ENCODE data around the gene CEACAM20. TPM values are rescaled to one million over a fixed set of nuclear protein-coding genes. Genes with fewer than 3 reads are reported as not detected.
A peak's percentile ranks its signal among the peaks of the same experiment; 100 is the strongest.
"Not testable (repeated sequence)": the region's sequence is repeated elsewhere in the genome, so short reads cannot be mapped to it uniquely, and the experiment has no call there.

Gene CEACAM20
- total RNA-seq, 3 donors from 2014 or later (not counting 1 experiment from before 2014, with no cell fraction given), result not detected

GRCh38 chr19:44476559-44477408 is 52.7 kb downstream of the CEACAM20 start:
- peaks cover 16 to 35% of the 10 kb centered on the region in 2 donors for H3K9me3 Mint-ChIP-seq
- Histone ChIP-seq H3K27me3 (ENCODE audit: control insufficient read depth, insufficient read depth, low read length) (no peaks in the 10 kb centered on the region), H3K4me1 (ENCODE audit: control insufficient read depth, insufficient read depth, low read length) (no peaks in the 10 kb centered on the region), H3K27ac (ENCODE audit: low read length) (no peak overlapping the region), H3K36me3 (ENCODE audit: control insufficient read depth, insufficient read depth, low read length) (peaks cover 49% of the 10 kb centered on the region), H3K4me3 (ENCODE audit: low read length) (no peak overlapping the region), H3K9me3 (ENCODE audit: control insufficient read depth, insufficient read depth, low read length) (peaks cover 79% of the 10 kb centered on the region)
- ATAC-seq, result no peak
- peak in 1 of 2 donors; percentile 13 for DNase-seq
- intact Hi-C loops (cut with micrococcal nuclease), result no loop called here
- peak overlapping the region in 1 of 2 donors; percentile 75 for H3K27ac Mint-ChIP-seq
- peak overlapping the region; percentile 65 for H3K4me3 Mint-ChIP-seq
- H3K36me3 Mint-ChIP-seq, result peaks cover 86% of the 10 kb centered on the region
- TF ChIP-seq, protein P1, sequence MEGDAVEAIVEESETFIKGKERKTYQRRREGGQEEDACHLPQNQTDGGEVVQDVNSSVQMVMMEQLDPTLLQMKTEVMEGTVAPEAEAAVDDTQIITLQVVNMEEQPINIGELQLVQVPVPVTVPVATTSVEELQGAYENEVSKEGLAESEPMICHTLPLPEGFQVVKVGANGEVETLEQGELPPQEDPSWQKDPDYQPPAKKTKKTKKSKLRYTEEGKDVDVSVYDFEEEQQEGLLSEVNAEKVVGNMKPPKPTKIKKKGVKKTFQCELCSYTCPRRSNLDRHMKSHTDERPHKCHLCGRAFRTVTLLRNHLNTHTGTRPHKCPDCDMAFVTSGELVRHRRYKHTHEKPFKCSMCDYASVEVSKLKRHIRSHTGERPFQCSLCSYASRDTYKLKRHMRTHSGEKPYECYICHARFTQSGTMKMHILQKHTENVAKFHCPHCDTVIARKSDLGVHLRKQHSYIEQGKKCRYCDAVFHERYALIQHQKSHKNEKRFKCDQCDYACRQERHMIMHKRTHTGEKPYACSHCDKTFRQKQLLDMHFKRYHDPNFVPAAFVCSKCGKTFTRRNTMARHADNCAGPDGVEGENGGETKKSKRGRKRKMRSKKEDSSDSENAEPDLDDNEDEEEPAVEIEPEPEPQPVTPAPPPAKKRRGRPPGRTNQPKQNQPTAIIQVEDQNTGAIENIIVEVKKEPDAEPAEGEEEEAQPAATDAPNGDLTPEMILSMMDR (IDR thresholded peaks at IDR 0.05), result no peak
- no peaks in the 10 kb centered on the region for H3K4me1 Mint-ChIP-seq
- no peaks in the 10 kb centered on the region for H3K27me3 Mint-ChIP-seq (ENCODE audit: low read depth in 2 of 2)
- WGBS (ENCODE audit: insufficient coverage), result 95% methylated on average over 5 of the region's 7 CpGs

DNA sequence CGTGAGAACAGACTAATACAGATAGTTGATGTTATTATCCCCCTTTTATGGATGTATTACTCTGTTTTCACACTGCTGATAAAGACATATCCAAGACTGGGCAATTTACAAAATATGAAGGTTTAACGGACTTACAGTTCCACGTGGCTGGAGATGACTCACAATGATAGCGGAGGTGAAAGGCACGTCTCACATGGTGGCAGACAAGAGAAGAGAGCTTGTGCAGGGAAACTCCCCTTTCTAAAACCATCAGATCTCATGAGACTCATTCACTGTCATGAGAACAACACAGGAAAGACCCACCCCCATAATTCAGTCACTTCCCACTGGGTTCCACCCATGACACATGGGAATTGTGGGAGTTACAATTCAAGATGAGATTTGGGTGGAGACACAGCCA is 60.7 kb downstream of the CEACAM20 start:
- DNase-seq; H3K27ac Mint-ChIP-seq; H3K27me3 Mint-ChIP-seq (ENCODE audit: low read depth in 2 of 2); H3K4me1 ChIP-seq (ENCODE audit: control insufficient read depth, insufficient read depth, low read length); H3K27me3 ChIP-seq (ENCODE audit: control insufficient read depth, insufficient read depth, low read length); H3K4me1 Mint-ChIP-seq; H3K4me3 Mint-ChIP-seq; ATAC-seq; intact Hi-C loops (cut with micrococcal nuclease); H3K27ac ChIP-seq (ENCODE audit: low read length); H3K4me3 ChIP-seq (ENCODE audit: low read length); H3K36me3 ChIP-seq (ENCODE audit: control insufficient read depth, insufficient read depth, low read length): not testable (repeated sequence)
- H3K9me3 ChIP-seq (ENCODE audit: control insufficient read depth, insufficient read depth, low read length), result peaks cover 57% of the 10 kb centered on the region
- Mint-ChIP-seq H3K9me3 (peaks cover 16 to 49% of the 10 kb centered on the region in 2 donors), H3K36me3 (peaks cover 79% of the 10 kb centered on the region)
- WGBS (ENCODE audit: insufficient coverage), result 56% methylated on average over 4 of the region's 5 CpGs

GRCh38 chr19:44462600-44463286 is 66.7 kb downstream of the CEACAM20 start:
- not testable (repeated sequence) for H3K4me1 Mint-ChIP-seq
- 45% methylated on average over 3 of the region's 3 CpGs for whole genome bisulfite sequencing (ENCODE audit: insufficient coverage)

More at GRCh38 chr19:44462600-44463286, 66.7 kb downstream of the CEACAM20 start:
- ATAC-seq; H3K27ac Mint-ChIP-seq; intact Hi-C loops (cut with micrococcal nuclease); H3K4me1 ChIP-seq (ENCODE audit: control insufficient read depth, insufficient read depth, low read length); DNase-seq; H3K27ac ChIP-seq (ENCODE audit: low read length); H3K27me3 ChIP-seq (ENCODE audit: control insufficient read depth, insufficient read depth, low read length); H3K27me3 Mint-ChIP-seq (ENCODE audit: low read depth in 2 of 2); H3K4me3 Mint-ChIP-seq; H3K4me3 ChIP-seq (ENCODE audit: low read length); H3K36me3 ChIP-seq (ENCODE audit: control insufficient read depth, insufficient read depth, low read length): not testable (repeated sequence)
- peaks cover 26% of the 10 kb centered on the region for H3K9me3 ChIP-seq (ENCODE audit: control insufficient read depth, insufficient read depth, low read length)
- Mint-ChIP-seq H3K9me3 (peaks cover 10 to 28% of the 10 kb centered on the region in 2 donors), H3K36me3 (peaks cover 40% of the 10 kb centered on the region)

Other genes with a start within 250 kb of the CEACAM20 start
- gene ZNF235, start 224.7 kb downstream of the CEACAM20 start, total RNA-seq, result 10 to 100 TPM in 1 of 3 donors, 1 to 10 TPM in 2; 6.7 to 11.6 (median 8.1) TPM
- under 1 TPM in 1 of 3 donors, not detected in 2; 0.39 TPM for gene ZNF112, start 173.0 kb downstream of the CEACAM20 start, total RNA-seq
- 1 to 10 TPM in 1 of 3 donors, under 1 TPM in 2; 0.82 to 2.2 (median 0.88) TPM for gene ZNF285, start 128.1 kb downstream of the CEACAM20 start, total RNA-seq
- gene ZNF229, start 81.2 kb downstream of the CEACAM20 start, total RNA-seq, result under 1 TPM in 2 of 3 donors, not detected in 1; 0.09 to 0.15 TPM
- gene ZNF180, start 29.2 kb downstream of the CEACAM20 start, total RNA-seq, result 1 to 10 TPM; 6.0 to 8.7 (median 8.0) TPM
- not detected for gene IGSF23, start 83.9 kb upstream of the CEACAM20 start, total RNA-seq
- 10 to 100 TPM in 1 of 3 donors, 1 to 10 TPM in 2; 6.6 to 12.6 (median 7.9) TPM for gene PVR, start 114.2 kb upstream of the CEACAM20 start, total RNA-seq
- 1 to 10 TPM; 2.6 to 4.1 (median 2.7) TPM for gene CEACAM19, start 141.8 kb upstream of the CEACAM20 start, total RNA-seq
- not detected for gene CEACAM16, start 169.5 kb upstream of the CEACAM20 start, total RNA-seq
- gene BCL3, start 219.0 kb upstream of the CEACAM20 start, total RNA-seq, result 100 to 1,000 TPM; 152 to 199 (median 164) TPM
- gene CBLC, start 248.2 kb upstream of the CEACAM20 start, total RNA-seq, result not detected

All from natural killer cell (primary cell).